Dedifferentiated amniotic fluid mesenchymal stem cell (primary cell): Measurements from ENCODE around the gene BIRC2.
A peak's percentile ranks its signal among the peaks of the same experiment; 100 is the strongest.
"Not testable (repeated sequence)": the region's sequence is repeated elsewhere in the genome, so short reads cannot be mapped to it uniquely, and the experiment has no call there.

Source experiments
- DNase-seq: peaks from one replicate; pipeline ENCODE4 v3.0.0-alpha.2; 2016; ENCODE audit errors: extremely low spot score

BIRC2 gene

GRCh38 chr11:102323542-102324251 is 23.3 kb upstream of the BIRC2 start:
- DNase-seq = peak; percentile 80

- no peak for DNase-seq
These were observed 21.9 kb upstream of the BIRC2 start for GRCh38 chr11:102325088-102325487.

- DNase-seq = no peak
These were observed 18.3 kb upstream of the BIRC2 start for GRCh38 chr11:102328748-102329147.

GRCh38 chr11:102330231-102330630 is 16.8 kb upstream of the BIRC2 start:
- DNase-seq = no peak

- DNase-seq = no peak
These were observed 15.7 kb upstream of the BIRC2 start for GRCh38 chr11:102331341-102331740.

- no peak for DNase-seq
These were observed 14.4 kb upstream of the BIRC2 start for GRCh38 chr11:102332611-102332994.

- DNase-seq = no peak
These were observed 8.5 kb upstream of the BIRC2 start for GRCh38 chr11:102338479-102339010.

- not testable (repeated sequence) for DNase-seq
These were observed 5.7 kb upstream of the BIRC2 start for GRCh38 chr11:102341311-102341710.

GRCh38 chr11:102341844-102342318 is 5.1 kb upstream of the BIRC2 start:
- DNase-seq = peak; percentile 88

- no peak for DNase-seq
These were observed 3.2 kb upstream of the BIRC2 start for GRCh38 chr11:102343809-102344208.

GRCh38 chr11:102345904-102346303 is 1.1 kb upstream of the BIRC2 start:
- peak; percentile 35 for DNase-seq

- DNase-seq = peak; percentile 34
These were observed 612 bp upstream of the BIRC2 start for GRCh38 chr11:102346456-102346747.

- DNase-seq = peak; percentile 45
These were observed 702 bp downstream of the BIRC2 start for GRCh38 chr11:102347462-102348370.

- no peak for DNase-seq
These were observed 10.1 kb downstream of the BIRC2 start for GRCh38 chr11:102357116-102357515.

GRCh38 chr11:102359372-102359771 is 12.4 kb downstream of the BIRC2 start:
- no peak for DNase-seq

GRCh38 chr11:102360681-102361080 is 13.7 kb downstream of the BIRC2 start:
- no peak for DNase-seq

GRCh38 chr11:102361086-102362031 is 14.3 kb downstream of the BIRC2 start:
- DNase-seq = no peak

- no peak for DNase-seq
These were observed 18.0 kb downstream of the BIRC2 start for GRCh38 chr11:102364991-102365390.

- peak; percentile 20 for DNase-seq
These were observed 20.4 kb downstream of the BIRC2 start for GRCh38 chr11:102367364-102367763.

GRCh38 chr11:102368472-102368871 is 21.5 kb downstream of the BIRC2 start:
- DNase-seq = no peak

GRCh38 chr11:102374633-102375424 is 27.8 kb downstream of the BIRC2 start:
- not testable (repeated sequence) for DNase-seq
